CD4-positive, CD25-positive, alpha-beta regulatory T cell (primary cell): ENCODE measurements around the gene GAREM1. TPM values are rescaled to one million over a fixed set of nuclear protein-coding genes. Genes with fewer than 3 reads are reported as not detected.

Experiments
- ATAC-seq, 2 donors: fragments of 150-1000 bp; cut with Tn5 transposase; one replicate each; pipeline ENCODE4 v1.10.0; 2021; ENCODE audit warnings: low read depth in 2 of 2, moderate number of reproducible peaks in 2 of 2, moderate library complexity in 1 of 2
- DNase-seq, 3 donors: peaks; one replicate each; pipeline versions ENCODE4 v3.0.0 to v3.0.0-alpha.2; 2012 to 2022; ENCODE audit warnings: mixed read lengths in 1 of 3
- H3K27ac ChIP-seq: one replicate; pipeline ENCODE4 v1.7.0; 2013; ENCODE audit warnings: mild to moderate bottlenecking, low read length; ENCODE audit not compliant: insufficient read depth, poor library complexity, severe bottlenecking
- H3K27me3 ChIP-seq: one replicate; pipeline ENCODE4 v1.7.0; 2013; ENCODE audit warnings: low read length; ENCODE audit not compliant: control insufficient read depth, insufficient read depth
- H3K36me3 ChIP-seq: one replicate; pipeline ENCODE4 v1.7.0; 2013; ENCODE audit warnings: mild to moderate bottlenecking, low read length, moderate library complexity; ENCODE audit not compliant: control insufficient read depth, insufficient read depth
- H3K4me1 ChIP-seq: 2 replicates; pipeline ENCODE4 v1.7.0; 2013; ENCODE audit warnings: mild to moderate bottlenecking, low read length; ENCODE audit not compliant: insufficient read depth, control insufficient read depth, poor library complexity, severe bottlenecking
- H3K4me3 ChIP-seq: one replicate; pipeline ENCODE4 v1.7.0; 2013; ENCODE audit warnings: low read depth, mild to moderate bottlenecking, low read length, moderate library complexity
- H3K9me3 ChIP-seq, 2 experiments: 1 replicate in 1 of 2; 2 replicates in 1 of 2; pipeline ENCODE4 v1.7.0; 2013; ENCODE audit warnings: low read length in 2 of 2, mild to moderate bottlenecking in 1 of 2, moderate library complexity in 1 of 2; ENCODE audit not compliant: control insufficient read depth in 2 of 2
- H3K27ac Mint-ChIP-seq, 3 donors: one replicate each; pipeline ENCODE4 v1.8.0; 2020 to 2022; ENCODE audit warnings: mild to moderate bottlenecking in 3 of 3, mixed read lengths in 3 of 3, moderate library complexity in 2 of 3
- H3K27me3 Mint-ChIP-seq: one replicate; pipeline ENCODE4 v1.8.0; 2022; ENCODE audit warnings: mild to moderate bottlenecking, mixed read lengths
- H3K36me3 Mint-ChIP-seq: one replicate; pipeline ENCODE4 v1.8.0; 2020; ENCODE audit warnings: mixed read lengths
- H3K4me1 Mint-ChIP-seq, 4 donors: one replicate each; pipeline ENCODE4 v1.8.0; 2020 to 2022; ENCODE audit warnings: mixed read lengths in 4 of 4, mild to moderate bottlenecking in 1 of 4
- H3K4me3 Mint-ChIP-seq, 4 donors: one replicate each; pipeline ENCODE4 v1.8.0; 2020 to 2022; ENCODE audit warnings: mild to moderate bottlenecking in 4 of 4, mixed read lengths in 4 of 4, moderate library complexity in 3 of 4
- H3K9me3 Mint-ChIP-seq, 7 donors: one replicate each; pipeline ENCODE4 v1.8.0; 2020 to 2022; ENCODE audit warnings: mixed read lengths in 7 of 7, mild to moderate bottlenecking in 3 of 7, moderate library complexity in 2 of 7
- polyA plus RNA-seq, 4 donors: library from polyadenylated mRNA; unstranded; fragments of 300-500 nt; fragmentation: Illumina TruSeq; gene quantifications; one replicate each; pipeline ENCODE4 v1.2.3, GENCODE V29; 2021
- total RNA-seq: library from RNA; stranded (reverse); gene quantifications from one replicate; pipeline ENCODE4 v1.2.3, GENCODE V29; 2022

The GAREM1 gene
- total and polyA plus RNA-seq, 5 donors from 2014 or later: 0.05 to 0.91 TPM; not detected in 3

- no peaks in the 10 kb centered on the region for H3K36me3 Mint-ChIP-seq
Measured at GRCh38 chr18:32333781-32334180, 136.9 kb downstream of the GAREM1 start.

GRCh38 chr18:32332708-32333107 lies 138.0 kb downstream of the GAREM1 start:
- H3K27me3 ChIP-seq: peaks cover 2% of the 10 kb centered on the region
- H3K9me3 ChIP-seq: no peaks in the 10 kb centered on the region
- no peaks in the 10 kb centered on the region for H3K4me1 ChIP-seq
- ATAC-seq: no peak
- Mint-ChIP-seq H3K4me3 (no peak overlapping the region), H3K27me3 (peaks cover 4% of the 10 kb centered on the region), H3K27ac (no peak overlapping the region), H3K9me3 (peaks cover 0 to under 1% (median 0%) of the 10 kb centered on the region in 7 donors), H3K36me3 (no peaks in the 10 kb centered on the region), H3K4me1 (no peaks in the 10 kb centered on the region)
- no peak overlapping the region for H3K4me3 ChIP-seq
- no peaks in the 10 kb centered on the region for H3K36me3 ChIP-seq
- H3K27ac ChIP-seq: no peak overlapping the region
- DNase-seq: no peak

More at GRCh38 chr18:32333781-32334180, 136.9 kb downstream of the GAREM1 start:
- H3K4me3 Mint-ChIP-seq: no peak overlapping the region
- no peaks in the 10 kb centered on the region for H3K4me1 ChIP-seq
- peaks cover 4% of the 10 kb centered on the region for H3K27me3 Mint-ChIP-seq
- no peak overlapping the region for H3K27ac ChIP-seq
- no peak for DNase-seq
- H3K36me3 ChIP-seq: no peaks in the 10 kb centered on the region
- H3K9me3 ChIP-seq: no peaks in the 10 kb centered on the region
- H3K4me1 Mint-ChIP-seq: no peaks in the 10 kb centered on the region
- ATAC-seq: no peak
- H3K9me3 Mint-ChIP-seq: peaks cover 0 to 2% (median 0%) of the 10 kb centered on the region in 7 donors
- H3K27me3 ChIP-seq: peaks cover 2% of the 10 kb centered on the region
- H3K27ac Mint-ChIP-seq: no peak overlapping the region
- no peak overlapping the region for H3K4me3 ChIP-seq

GRCh38 chr18:32328974-32329373 lies 141.7 kb downstream of the GAREM1 start:
- no peaks in the 10 kb centered on the region for H3K9me3 ChIP-seq
- ATAC-seq: no peak
- no peaks in the 10 kb centered on the region for H3K36me3 ChIP-seq
- H3K4me3 Mint-ChIP-seq: no peak overlapping the region
- no peaks in the 10 kb centered on the region for H3K36me3 Mint-ChIP-seq
- peaks cover 0 to 1% (median 0%) of the 10 kb centered on the region in 7 donors for H3K9me3 Mint-ChIP-seq
- H3K27me3 ChIP-seq: peaks cover 2% of the 10 kb centered on the region
- H3K27ac ChIP-seq: no peak overlapping the region
- no peak overlapping the region for H3K27ac Mint-ChIP-seq
- no peaks in the 10 kb centered on the region for H3K4me1 Mint-ChIP-seq
- no peaks in the 10 kb centered on the region for H3K4me1 ChIP-seq
- H3K27me3 Mint-ChIP-seq: peaks cover 4% of the 10 kb centered on the region
- no peak overlapping the region for H3K4me3 ChIP-seq
- DNase-seq: no peak

- Mint-ChIP-seq H3K27me3 (peaks cover 4% of the 10 kb centered on the region), H3K4me3 (no peak overlapping the region), H3K4me1 (no peaks in the 10 kb centered on the region), H3K9me3 (peaks cover 0 to 1% (median 0%) of the 10 kb centered on the region in 7 donors), H3K36me3 (no peaks in the 10 kb centered on the region), H3K27ac (no peak overlapping the region)
- peaks cover 2% of the 10 kb centered on the region for H3K27me3 ChIP-seq
- no peaks in the 10 kb centered on the region for H3K36me3 ChIP-seq
- no peak overlapping the region for H3K4me3 ChIP-seq
- no peaks in the 10 kb centered on the region for H3K4me1 ChIP-seq
- ATAC-seq: no peak
- no peak overlapping the region for H3K27ac ChIP-seq
- no peaks in the 10 kb centered on the region for H3K9me3 ChIP-seq
- no peak for DNase-seq
Measured at GRCh38 chr18:32328379-32328778, 142.3 kb downstream of the GAREM1 start.

- H3K4me1 Mint-ChIP-seq: no peaks in the 10 kb centered on the region
- no peak overlapping the region for H3K27ac Mint-ChIP-seq
- H3K4me3 ChIP-seq: no peak overlapping the region
- peaks cover 0 to 1% (median 0%) of the 10 kb centered on the region in 7 donors for H3K9me3 Mint-ChIP-seq
- ATAC-seq (no peak), DNase-seq (no peak)
- H3K36me3 ChIP-seq: no peaks in the 10 kb centered on the region
- no peaks in the 10 kb centered on the region for H3K36me3 Mint-ChIP-seq
- no peaks in the 10 kb centered on the region for H3K9me3 ChIP-seq
- no peaks in the 10 kb centered on the region for H3K4me1 ChIP-seq
- H3K4me3 Mint-ChIP-seq: no peak overlapping the region
- H3K27me3 ChIP-seq: no peaks in the 10 kb centered on the region
- no peak overlapping the region for H3K27ac ChIP-seq
- H3K27me3 Mint-ChIP-seq: peaks cover 4% of the 10 kb centered on the region
Measured at GRCh38 chr18:32326450-32327308, 144.0 kb downstream of the GAREM1 start.

- Mint-ChIP-seq H3K9me3 (peaks cover 0 to 4% (median 0%) of the 10 kb centered on the region in 7 donors), H3K27me3 (no peaks in the 10 kb centered on the region), H3K4me1 (no peaks in the 10 kb centered on the region), H3K4me3 (no peak overlapping the region), H3K36me3 (no peaks in the 10 kb centered on the region), H3K27ac (no peak overlapping the region)
- H3K27me3 ChIP-seq: peaks cover 5% of the 10 kb centered on the region
- no peaks in the 10 kb centered on the region for H3K36me3 ChIP-seq
- no peak overlapping the region for H3K27ac ChIP-seq
- H3K4me1 ChIP-seq: no peaks in the 10 kb centered on the region
- DNase-seq (no peak), ATAC-seq (no peak)
- no peaks in the 10 kb centered on the region for H3K9me3 ChIP-seq
- H3K4me3 ChIP-seq: no peak overlapping the region
Measured at GRCh38 chr18:32324181-32324580, 146.5 kb downstream of the GAREM1 start.

GRCh38 chr18:32321826-32322225 lies 148.9 kb downstream of the GAREM1 start:
- Mint-ChIP-seq H3K4me1 (no peaks in the 10 kb centered on the region), H3K27me3 (no peaks in the 10 kb centered on the region), H3K9me3 (peaks cover 0 to 4% (median 0%) of the 10 kb centered on the region in 7 donors), H3K4me3 (no peak overlapping the region), H3K36me3 (no peaks in the 10 kb centered on the region), H3K27ac (no peak overlapping the region)
- no peak overlapping the region for H3K27ac ChIP-seq
- H3K4me1 ChIP-seq: no peaks in the 10 kb centered on the region
- H3K4me3 ChIP-seq: no peak overlapping the region
- no peaks in the 10 kb centered on the region for H3K9me3 ChIP-seq
- ATAC-seq (no peak), DNase-seq (no peak)
- peaks cover 5% of the 10 kb centered on the region for H3K27me3 ChIP-seq
- H3K36me3 ChIP-seq: no peaks in the 10 kb centered on the region

- H3K27ac ChIP-seq: no peak overlapping the region
- no peak for ATAC-seq
- no peaks in the 10 kb centered on the region for H3K36me3 ChIP-seq
- H3K4me1 ChIP-seq: no peaks in the 10 kb centered on the region
- H3K27me3 ChIP-seq: peaks cover 5% of the 10 kb centered on the region
- Mint-ChIP-seq H3K4me3 (no peak overlapping the region), H3K27ac (no peak overlapping the region), H3K4me1 (no peaks in the 10 kb centered on the region), H3K36me3 (no peaks in the 10 kb centered on the region), H3K27me3 (no peaks in the 10 kb centered on the region), H3K9me3 (peaks cover 0 to 3% (median 0%) of the 10 kb centered on the region in 7 donors)
- H3K9me3 ChIP-seq: no peaks in the 10 kb centered on the region
- no peak for DNase-seq
- no peak overlapping the region for H3K4me3 ChIP-seq
Measured at GRCh38 chr18:32319084-32319483, 151.6 kb downstream of the GAREM1 start.
